ENCODE measurements around the gene RIMKLA.

RIMKLA gene

GRCh38 chr1:42380586-42381279 lies at the start of gene RIMKLA:
RIMKLA (plus strand) TSS chr1:42380792; CDS start chr1:42380935, 143 bp downstream.
- no peak for FAIRE-seq
- DNase-seq (ENCODE audit: insufficient read length, low spot score), result peak; percentile 84
- TF ChIP-seq CTCF (IDR thresholded peaks at IDR 0.05; ENCODE audit: insufficient read depth, missing control alignments), result no peak

- DNase-seq (ENCODE audit: insufficient read length, low spot score), result no peak
- no peak for TF ChIP-seq CTCF (IDR thresholded peaks at IDR 0.05; ENCODE audit: insufficient read depth, missing control alignments)
- no peak for FAIRE-seq
These were observed 47.7 kb upstream of the RIMKLA start for GRCh38 chr1:42332877-42333276.

GRCh38 chr1:42333662-42334239 lies 46.8 kb upstream of the RIMKLA start:
- FAIRE-seq, result no peak
- DNase-seq (ENCODE audit: insufficient read length, low spot score), result no peak
- no peak for TF ChIP-seq CTCF (IDR thresholded peaks at IDR 0.05; ENCODE audit: insufficient read depth, missing control alignments)

- TF ChIP-seq CTCF (IDR thresholded peaks at IDR 0.05; ENCODE audit: insufficient read depth, missing control alignments), result no peak
- no peak for FAIRE-seq
- DNase-seq (ENCODE audit: insufficient read length, low spot score), result no peak
These were observed 46.1 kb upstream of the RIMKLA start for GRCh38 chr1:42334240-42335049.

- FAIRE-seq, result no peak
- DNase-seq (ENCODE audit: insufficient read length, low spot score), result peak; percentile 72
- TF ChIP-seq CTCF (IDR thresholded peaks at IDR 0.05; ENCODE audit: insufficient read depth, missing control alignments), result no peak
These were observed 45.4 kb upstream of the RIMKLA start, which contains the start of gene FOXJ3 for GRCh38 chr1:42335050-42335808. FOXJ3 (minus strand) TSS chr1:42335235; CDS start chr1:42311093, 24,142 bp downstream.

- no peak for TF ChIP-seq CTCF (IDR thresholded peaks at IDR 0.05; ENCODE audit: insufficient read depth, missing control alignments)
- FAIRE-seq (no peak), DNase-seq (ENCODE audit: insufficient read length, low spot score) (no peak)
These were observed 44.6 kb upstream of the RIMKLA start for GRCh38 chr1:42335809-42336518.

All from D721Med (cell line).